22Rv1 (cell line): ENCODE results near the gene CCDC88A.

ENCODE experiments used
- H3K27ac ChIP-seq: fragments of 450-650 bp; 2 replicates; pipeline ENCODE4 v1.5.1; 2017
- ZFX ChIP-seq: fragments of 450-650 bp; IDR thresholded peaks from 2 replicates; pipeline ENCODE4 v1.6.1; 2017; ENCODE audit warnings: antibody characterized with exemption, borderline replicate concordance
- TF ChIP-seq, protein P1 (sequence below): fragments of 450-650 bp; IDR thresholded peaks from 2 replicates; pipeline ENCODE4 v1.5.1; 2017; ENCODE audit warnings: mild to moderate bottlenecking

The CCDC88A gene, protein sequence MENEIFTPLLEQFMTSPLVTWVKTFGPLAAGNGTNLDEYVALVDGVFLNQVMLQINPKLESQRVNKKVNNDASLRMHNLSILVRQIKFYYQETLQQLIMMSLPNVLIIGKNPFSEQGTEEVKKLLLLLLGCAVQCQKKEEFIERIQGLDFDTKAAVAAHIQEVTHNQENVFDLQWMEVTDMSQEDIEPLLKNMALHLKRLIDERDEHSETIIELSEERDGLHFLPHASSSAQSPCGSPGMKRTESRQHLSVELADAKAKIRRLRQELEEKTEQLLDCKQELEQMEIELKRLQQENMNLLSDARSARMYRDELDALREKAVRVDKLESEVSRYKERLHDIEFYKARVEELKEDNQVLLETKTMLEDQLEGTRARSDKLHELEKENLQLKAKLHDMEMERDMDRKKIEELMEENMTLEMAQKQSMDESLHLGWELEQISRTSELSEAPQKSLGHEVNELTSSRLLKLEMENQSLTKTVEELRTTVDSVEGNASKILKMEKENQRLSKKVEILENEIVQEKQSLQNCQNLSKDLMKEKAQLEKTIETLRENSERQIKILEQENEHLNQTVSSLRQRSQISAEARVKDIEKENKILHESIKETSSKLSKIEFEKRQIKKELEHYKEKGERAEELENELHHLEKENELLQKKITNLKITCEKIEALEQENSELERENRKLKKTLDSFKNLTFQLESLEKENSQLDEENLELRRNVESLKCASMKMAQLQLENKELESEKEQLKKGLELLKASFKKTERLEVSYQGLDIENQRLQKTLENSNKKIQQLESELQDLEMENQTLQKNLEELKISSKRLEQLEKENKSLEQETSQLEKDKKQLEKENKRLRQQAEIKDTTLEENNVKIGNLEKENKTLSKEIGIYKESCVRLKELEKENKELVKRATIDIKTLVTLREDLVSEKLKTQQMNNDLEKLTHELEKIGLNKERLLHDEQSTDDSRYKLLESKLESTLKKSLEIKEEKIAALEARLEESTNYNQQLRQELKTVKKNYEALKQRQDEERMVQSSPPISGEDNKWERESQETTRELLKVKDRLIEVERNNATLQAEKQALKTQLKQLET (N-terminal part only)

DNA sequence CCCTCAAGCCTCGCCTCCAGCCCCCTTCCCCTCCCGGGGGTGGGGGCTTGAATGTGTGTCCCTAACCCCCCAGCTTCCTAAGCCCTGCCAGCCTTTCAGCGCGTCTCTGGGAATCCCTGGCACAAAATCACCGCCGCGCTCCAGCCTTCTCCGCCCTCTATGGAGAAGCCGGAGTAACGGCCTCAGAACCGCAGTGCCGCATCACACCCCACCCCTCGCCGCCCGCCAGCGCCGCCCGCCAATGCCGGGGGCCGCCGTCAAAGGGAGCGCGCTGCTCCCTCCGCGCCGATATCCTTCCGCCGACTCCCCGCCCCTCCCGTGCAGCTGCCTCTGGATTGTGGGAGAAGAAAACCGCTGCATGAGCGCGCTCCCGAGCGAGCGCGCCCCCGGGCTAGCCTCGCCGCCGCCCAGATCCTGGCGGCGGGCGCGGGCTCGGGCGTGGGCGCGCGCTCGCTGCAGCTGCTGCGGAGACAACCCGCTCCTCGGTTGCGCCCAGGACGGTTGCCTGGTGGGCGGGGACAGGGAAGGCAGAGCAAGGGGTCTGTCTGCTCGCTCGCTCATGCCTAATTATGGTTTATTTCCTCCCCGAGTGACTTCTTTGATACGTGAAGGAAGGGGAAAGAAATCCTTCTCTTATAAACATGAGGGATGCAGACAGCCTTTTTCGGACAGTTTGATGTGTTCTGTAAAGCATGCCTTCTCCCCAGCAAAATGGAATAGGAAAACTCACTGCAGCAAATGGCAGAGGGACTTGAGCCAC, at the start of gene CCDC88A:
Gene CCDC88A (minus strand): TSS at position 178 of the 760 bp plus-strand sequence. CDS start 777 bp downstream, outside the sequence.
- H3K27ac ChIP-seq: peak within 1 kb of the TSS; percentile 48
- TF ChIP-seq ZFX: no peak
- TF ChIP-seq, protein P1, sequence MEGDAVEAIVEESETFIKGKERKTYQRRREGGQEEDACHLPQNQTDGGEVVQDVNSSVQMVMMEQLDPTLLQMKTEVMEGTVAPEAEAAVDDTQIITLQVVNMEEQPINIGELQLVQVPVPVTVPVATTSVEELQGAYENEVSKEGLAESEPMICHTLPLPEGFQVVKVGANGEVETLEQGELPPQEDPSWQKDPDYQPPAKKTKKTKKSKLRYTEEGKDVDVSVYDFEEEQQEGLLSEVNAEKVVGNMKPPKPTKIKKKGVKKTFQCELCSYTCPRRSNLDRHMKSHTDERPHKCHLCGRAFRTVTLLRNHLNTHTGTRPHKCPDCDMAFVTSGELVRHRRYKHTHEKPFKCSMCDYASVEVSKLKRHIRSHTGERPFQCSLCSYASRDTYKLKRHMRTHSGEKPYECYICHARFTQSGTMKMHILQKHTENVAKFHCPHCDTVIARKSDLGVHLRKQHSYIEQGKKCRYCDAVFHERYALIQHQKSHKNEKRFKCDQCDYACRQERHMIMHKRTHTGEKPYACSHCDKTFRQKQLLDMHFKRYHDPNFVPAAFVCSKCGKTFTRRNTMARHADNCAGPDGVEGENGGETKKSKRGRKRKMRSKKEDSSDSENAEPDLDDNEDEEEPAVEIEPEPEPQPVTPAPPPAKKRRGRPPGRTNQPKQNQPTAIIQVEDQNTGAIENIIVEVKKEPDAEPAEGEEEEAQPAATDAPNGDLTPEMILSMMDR: peak; percentile 30

DNA sequence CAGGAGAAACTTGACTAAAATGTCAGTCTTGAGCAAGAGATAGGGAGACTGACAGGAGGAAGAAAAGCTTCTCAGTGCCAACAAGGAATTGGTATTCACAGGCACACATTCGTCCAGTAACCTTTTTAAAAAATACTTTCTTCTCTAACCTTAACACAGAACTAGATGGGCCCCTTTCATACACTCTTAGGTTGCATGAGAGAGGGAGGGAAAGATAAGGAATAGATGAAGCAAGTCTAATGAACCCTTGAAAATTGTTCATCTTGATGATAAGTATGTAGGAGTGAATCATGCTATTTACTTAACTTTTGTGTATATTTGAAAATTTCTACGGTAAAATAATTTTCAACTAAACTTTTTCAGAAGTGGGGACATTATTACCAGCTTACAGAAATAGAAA, 42.0 kb upstream of the CCDC88A start:
- TF ChIP-seq ZFX: no peak
- TF ChIP-seq, protein P1: no peak
- H3K27ac ChIP-seq: no peak overlapping the region

DNA sequence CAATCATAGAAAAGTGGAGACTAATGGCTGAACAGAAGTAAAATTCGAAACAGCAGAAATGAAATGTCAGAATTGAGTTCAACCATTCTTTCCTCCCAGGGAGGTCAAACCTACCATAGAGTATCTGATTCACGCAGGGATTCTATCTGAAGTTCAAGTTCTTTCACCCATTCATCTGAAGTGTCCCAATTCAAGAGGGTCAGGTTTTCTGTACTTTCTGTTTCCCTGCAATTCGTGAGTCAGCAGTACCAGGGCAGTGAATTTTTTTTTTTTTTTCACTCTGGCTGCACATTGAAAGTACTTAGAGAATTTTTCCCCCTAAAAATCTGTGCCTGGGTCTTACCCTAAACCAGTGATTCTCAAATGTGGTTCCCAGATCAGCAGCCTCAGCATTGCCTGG, 40.9 kb upstream of the CCDC88A start:
- TF ChIP-seq ZFX: no peak
- TF ChIP-seq, protein P1: no peak

DNA sequence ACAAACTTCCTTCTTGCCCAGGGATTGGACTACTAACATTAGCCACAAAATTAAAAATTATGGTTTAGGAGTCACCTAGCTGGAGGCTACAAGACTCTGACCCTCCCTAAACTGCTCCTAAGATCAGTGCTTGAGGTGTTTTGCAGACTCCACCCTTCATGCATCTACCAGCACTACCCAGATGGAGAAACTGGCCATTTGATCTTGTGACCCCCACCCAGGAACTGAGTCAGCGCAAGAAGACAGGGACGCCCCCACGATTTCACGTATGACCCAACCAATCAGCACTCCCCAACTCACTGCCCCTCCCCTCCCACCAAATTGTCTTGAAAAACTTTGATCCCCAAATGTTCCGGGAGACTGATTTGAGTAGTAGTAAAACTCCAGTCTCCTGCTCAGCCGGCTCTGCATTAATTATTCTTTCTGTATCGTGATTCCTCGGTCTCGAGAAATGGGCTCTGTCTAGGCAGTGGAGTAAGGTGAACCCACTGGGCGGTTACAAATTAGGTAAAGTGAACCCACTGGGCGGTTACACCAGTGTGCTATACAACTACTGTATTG, 40.1 kb upstream of the CCDC88A start:
- TF ChIP-seq, protein P1: no peak
- TF ChIP-seq ZFX: no peak
- H3K27ac ChIP-seq: no peak overlapping the region

More for the DNA sequence above, 40.9 kb upstream of the CCDC88A start:
- no peak overlapping the region for H3K27ac ChIP-seq

DNA sequence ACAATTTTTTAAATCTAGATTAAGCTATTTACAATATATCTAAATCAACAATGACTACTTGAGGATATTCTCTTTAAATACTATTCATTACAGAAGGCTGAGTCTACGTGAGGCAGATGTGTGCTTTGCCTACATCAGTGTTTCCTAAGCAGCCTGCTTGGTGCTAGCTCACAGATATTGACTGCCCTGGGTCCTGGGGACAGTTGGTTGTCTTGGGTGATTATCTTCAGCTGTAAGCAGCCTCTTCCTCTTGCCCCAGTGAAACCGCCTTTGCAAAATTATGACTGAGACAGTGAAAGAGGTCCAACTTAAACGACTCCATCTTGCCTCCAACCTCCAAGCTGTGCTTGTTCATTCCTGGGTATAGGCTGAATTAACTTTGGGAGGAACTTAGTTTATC, 39.6 kb upstream of the CCDC88A start:
- TF ChIP-seq, protein P1: no peak
- no peak for TF ChIP-seq ZFX
- no peak overlapping the region for H3K27ac ChIP-seq

DNA sequence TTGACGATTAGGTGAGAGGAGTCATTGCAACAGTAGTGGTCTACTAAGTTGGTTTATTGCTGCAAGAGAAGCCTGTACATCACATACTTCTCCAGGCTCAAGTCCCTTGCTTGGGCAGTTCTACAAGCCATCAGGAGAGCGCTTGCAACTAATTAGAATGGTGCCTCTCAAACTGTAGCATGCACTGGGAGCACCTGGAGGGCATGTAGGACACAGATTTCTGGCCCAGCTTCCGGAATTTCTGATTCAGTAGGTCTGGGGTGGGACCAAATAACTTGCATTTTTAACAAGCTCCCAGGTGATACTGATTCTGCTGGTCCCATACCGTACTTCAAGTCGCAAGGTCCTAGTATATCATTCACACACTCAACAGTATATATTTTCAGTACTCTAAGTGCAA, 34.5 kb upstream of the CCDC88A start:
- TF ChIP-seq, protein P1: no peak
- no peak for TF ChIP-seq ZFX
- no peak overlapping the region for H3K27ac ChIP-seq
